Measurements from ENCODE around the gene CAMK1D.
"Not testable (repeated sequence)": the region's sequence is repeated elsewhere in the genome, so short reads cannot be mapped to it uniquely, and the experiment has no call there.

CAMK1D gene

GRCh38 chr10:12341526-12341925, 7.8 kb upstream of the CAMK1D start:
- no peak for DNase-seq

- DNase-seq = no peak
Observed at GRCh38 chr10:12344375-12345110, 4.8 kb upstream of the CAMK1D start.

DNA sequence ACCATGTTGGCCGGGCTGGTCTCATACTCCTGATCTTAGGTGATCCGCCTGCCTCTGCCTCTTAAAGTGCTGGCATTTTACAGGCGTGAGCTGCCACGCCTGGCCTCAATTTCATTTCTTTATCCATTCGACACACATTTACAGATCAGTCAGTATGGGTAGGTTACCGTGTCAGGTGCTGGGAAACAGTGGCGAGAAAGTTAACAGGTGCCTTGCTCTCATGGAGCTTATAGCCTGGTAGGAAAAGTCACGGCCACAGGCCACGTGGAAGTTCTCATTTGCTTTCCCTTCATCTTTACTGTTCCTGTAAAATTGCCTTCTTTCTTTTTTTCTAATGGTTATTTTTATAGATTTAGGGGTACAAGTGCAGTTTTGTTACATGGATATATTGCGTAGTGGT, 2.6 kb upstream of the CAMK1D start:
- no peak for DNase-seq

DNA sequence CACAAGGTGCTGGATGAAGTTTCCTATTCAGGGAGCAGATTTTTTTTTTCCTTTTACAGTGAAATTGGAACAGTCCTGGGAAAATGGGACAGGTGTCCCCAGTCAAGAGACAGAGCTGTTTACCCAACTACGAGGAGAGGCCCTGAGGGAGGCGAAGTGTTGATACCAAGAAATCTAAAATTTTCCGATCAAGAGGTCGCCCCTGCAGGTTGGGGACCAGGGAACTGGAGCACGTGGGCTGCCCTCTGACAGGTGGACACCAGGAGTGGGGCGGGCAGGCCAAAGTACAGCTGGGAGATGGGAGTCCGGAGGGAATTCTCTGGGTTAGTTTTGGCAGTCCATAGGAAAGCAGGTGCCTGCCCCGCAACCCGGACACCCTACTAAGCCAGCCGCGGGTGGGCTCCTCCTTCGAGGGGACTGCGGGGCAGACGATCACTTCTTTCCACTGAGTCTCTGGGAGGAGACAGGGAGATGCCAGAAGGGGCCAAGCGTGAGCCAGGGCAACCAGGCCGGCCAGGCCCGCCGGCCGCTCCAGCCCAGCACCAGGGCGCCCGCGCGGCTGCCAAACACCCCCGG, 965 bp upstream of the CAMK1D start:
- DNase-seq = no peak

GRCh38 chr10:12349629-12350166, 351 bp downstream of the CAMK1D start:
- DNase-seq = no peak

DNA sequence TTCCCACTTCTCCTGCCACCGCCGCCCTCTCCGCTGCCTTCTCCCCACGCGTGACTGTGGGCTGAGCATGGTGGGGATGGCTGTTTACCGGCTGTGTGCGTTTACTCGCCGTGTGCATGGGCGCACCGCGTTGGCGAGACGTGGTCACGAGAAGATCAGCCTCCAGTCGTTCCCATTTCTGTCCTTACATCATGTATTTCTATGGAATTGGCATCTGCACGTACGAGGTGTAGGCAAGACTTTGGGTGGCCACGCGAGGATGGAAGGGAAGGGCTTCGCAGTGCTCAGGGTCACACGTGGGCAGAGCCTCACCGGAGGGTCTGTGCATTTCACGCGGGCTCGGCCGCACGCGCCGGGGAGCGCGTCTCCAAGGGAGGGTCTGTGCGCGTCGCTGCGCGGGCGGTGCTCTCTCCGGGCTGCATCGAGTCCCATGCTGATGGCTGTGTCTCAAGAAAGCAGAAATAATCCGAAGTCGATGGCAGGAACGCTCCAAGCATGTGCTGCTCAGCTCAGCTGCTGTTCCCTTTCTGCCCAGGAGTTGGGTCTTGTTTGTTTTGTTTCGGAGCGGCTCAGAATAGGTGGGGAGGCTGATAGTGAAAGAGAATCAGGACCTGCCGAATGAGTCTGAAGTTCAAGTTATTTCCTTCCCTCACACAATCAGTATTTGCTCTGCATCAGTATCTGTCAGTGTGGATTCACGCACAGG, 973 bp downstream of the CAMK1D start:
- DNase-seq = peak; percentile 55

DNA sequence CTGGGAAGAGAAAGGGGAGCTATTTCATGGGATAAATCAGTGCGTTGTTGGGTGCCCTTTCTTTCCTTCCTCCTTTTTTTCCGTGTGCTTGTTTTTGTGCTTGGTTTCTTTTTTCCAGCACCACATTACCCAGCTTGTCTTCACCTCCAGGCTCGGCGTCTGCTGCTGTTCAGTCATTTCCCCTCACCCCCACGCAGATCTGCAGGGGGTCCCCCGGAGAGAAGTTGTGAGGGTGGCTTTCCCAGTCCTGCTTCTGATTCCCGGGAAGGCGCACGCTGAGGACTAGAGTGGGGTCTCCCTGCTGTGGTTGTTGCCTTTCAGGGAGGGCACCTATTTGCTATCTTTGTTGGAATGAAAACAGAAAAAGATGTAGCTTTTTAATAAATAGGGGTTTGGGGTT, 1.6 kb downstream of the CAMK1D start:
- DNase-seq = no peak

- DNase-seq = no peak
Observed at GRCh38 chr10:12351447-12351846, 2.1 kb downstream of the CAMK1D start.

- no peak for DNase-seq
Observed at GRCh38 chr10:12351889-12352288, 2.5 kb downstream of the CAMK1D start.

DNA sequence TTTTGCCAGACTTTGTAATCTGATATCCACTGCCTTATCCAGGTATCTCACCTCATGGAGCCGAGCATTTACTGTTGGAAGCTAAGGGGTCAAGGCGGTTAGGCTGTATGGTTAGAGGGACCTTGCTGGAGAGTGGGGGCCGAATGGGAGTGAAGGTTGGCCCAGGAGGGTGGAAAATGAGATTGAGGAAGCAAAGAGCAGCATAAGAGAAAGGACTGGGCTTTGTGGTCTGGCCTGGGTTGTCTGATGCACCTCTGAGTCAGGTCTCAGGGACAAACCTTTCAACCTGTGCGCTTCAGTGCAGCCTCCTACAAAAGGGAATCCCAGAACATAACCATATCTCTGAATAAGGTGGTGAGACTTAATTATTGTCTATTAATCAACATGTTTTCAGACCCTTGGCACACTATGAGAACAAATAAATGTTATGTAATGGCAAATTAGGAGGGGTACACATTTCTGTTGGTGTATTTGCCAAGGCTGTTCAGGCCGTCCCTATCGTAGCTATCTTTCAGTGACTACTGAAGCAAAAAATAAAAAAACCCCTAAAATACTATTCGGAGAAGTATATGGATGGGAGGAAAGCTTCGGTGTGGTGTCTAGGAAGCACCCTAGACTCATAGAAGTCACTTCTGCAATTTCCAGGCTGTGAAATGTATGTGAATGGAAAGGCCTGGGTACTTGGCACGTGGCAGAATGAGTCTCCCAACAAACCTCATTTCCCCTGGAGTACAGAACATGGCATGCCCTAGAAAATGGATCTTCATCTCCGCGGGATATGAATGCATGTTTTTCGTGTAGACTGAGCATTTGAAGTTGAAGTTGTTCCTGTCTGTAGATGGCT, 4.3 kb downstream of the CAMK1D start:
- DNase-seq = no peak

GRCh38 chr10:12354696-12355095, 5.3 kb downstream of the CAMK1D start:
- not testable (repeated sequence) for DNase-seq

- no peak for DNase-seq
Observed at GRCh38 chr10:12355384-12355783, 6.0 kb downstream of the CAMK1D start.

- DNase-seq = no peak
Observed at GRCh38 chr10:12357525-12358151, 8.3 kb downstream of the CAMK1D start.

GRCh38 chr10:12358863-12359564, 9.7 kb downstream of the CAMK1D start:
- DNase-seq = no peak

DNA sequence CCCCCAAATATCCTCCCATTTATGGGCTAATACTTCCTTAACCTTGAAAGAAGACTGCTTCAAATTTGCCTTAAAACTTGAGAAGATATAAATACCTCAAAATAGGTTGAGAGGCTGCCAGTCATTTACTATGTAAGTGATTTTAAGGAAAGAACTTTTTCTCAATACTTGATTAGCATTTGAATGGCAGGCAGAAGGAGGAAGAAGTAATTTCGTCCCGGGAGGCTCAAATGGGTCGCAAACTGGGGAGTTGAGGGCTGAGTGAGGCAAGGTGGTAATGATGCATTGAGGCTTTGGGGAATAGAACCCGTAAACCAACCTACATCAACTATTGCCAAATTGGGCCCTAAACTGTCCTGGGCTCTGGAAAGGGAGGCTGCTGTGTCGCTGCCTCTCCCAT, 11.1 kb downstream of the CAMK1D start:
- DNase-seq = no peak

GRCh38 chr10:12361115-12361514, 11.8 kb downstream of the CAMK1D start:
- not testable (repeated sequence) for DNase-seq

DNA sequence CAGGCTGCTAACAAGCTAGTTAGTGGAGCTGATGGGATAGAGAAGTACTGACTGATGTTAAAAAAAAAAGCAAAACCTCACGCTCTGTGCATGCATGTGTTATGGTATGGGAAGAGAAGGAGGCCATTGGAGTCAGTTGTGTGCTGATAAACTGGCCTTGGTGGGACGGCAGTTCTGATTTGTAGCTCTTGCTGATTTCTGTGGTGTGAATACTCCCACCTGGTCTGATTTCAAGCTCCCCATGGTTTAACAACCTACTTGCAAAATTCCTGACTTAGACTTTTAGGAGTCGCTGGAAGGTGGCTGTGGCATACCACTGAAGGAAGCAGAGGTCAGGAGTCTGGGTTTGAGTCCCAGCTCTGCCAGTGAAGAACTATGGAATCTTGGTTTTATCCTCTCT, 15.2 kb downstream of the CAMK1D start:
- no peak for DNase-seq

GRCh38 chr10:12367272-12367671, 17.9 kb downstream of the CAMK1D start:
- no peak for DNase-seq

GRCh38 chr10:12369982-12370381, 20.6 kb downstream of the CAMK1D start:
- DNase-seq = no peak

- no peak for DNase-seq
Observed at GRCh38 chr10:12372846-12373245, 23.5 kb downstream of the CAMK1D start.

- no peak for DNase-seq
Observed at GRCh38 chr10:12375076-12375504, 25.7 kb downstream of the CAMK1D start.

GRCh38 chr10:12376211-12376610, 26.9 kb downstream of the CAMK1D start:
- DNase-seq = no peak

All from CD4-positive, alpha-beta T cell treated with Interferon gamma for 1 hour (primary cell).